Thyroid gland (tissue), 4 donors: ENCODE measurements around the gene OCA2. TPM values are rescaled to one million over a fixed set of nuclear protein-coding genes. Genes with fewer than 3 reads are reported as not detected.

Experiments used
- DNase-seq, 2 donors: peaks; one replicate each; pipeline ENCODE4 v3.0.0-alpha.2; 2019
- H3K27ac ChIP-seq, 3 donors: fragments of 200-600 bp; sonication (generic); 1 replicate in 2 of 3; 2 replicates in 1 of 3; pipeline ENCODE4 v1.5.1; 2016 to 2019; ENCODE audit warnings: mild to moderate bottlenecking in 1 of 3, moderate library complexity in 1 of 3
- H3K27me3 ChIP-seq: fragments of 200-600 bp; sonication (generic); one replicate; pipeline ENCODE4 v1.5.1; 2019
- H3K36me3 ChIP-seq, 2 donors: fragments of 200-600 bp; sonication (generic); one replicate each; pipeline ENCODE4 v1.5.1; 2016 to 2019
- H3K4me1 ChIP-seq, 2 donors: fragments of 200-600 bp; sonication (generic); one replicate each; pipeline ENCODE4 v1.5.1; 2017 to 2019
- H3K4me3 ChIP-seq, 3 donors: fragments of 200-600 bp; sonication (generic); replicated peaks in 1 of 3; 1 replicate in 2 of 3; 2 replicates in 1 of 3; pipeline ENCODE4 v1.5.1; 2016; ENCODE audit warnings: mild to moderate bottlenecking in 1 of 3
- H3K9me3 ChIP-seq: fragments of 200-600 bp; sonication (generic); one replicate; pipeline ENCODE4 v1.5.1; 2017
- CTCF ChIP-seq, 6 experiments: fragments of 200-600 bp in 3 of 6; fragments of 450-650 bp in 3 of 6; sonication (generic) in 3 of 6; IDR thresholded peaks; one replicate each; pipeline ENCODE4 v1.5.1; 2016 to 2019; ENCODE audit warnings: antibody characterized with exemption in 6 of 6, mild to moderate bottlenecking in 2 of 6, inconsistent platforms in 1 of 6, moderate library complexity in 1 of 6
- POLR2A ChIP-seq, 2 donors: fragments of 450-650 bp; IDR thresholded peaks; one replicate each; pipeline ENCODE4 v1.6.1; 2017; ENCODE audit warnings: antibody characterized with exemption in 2 of 2, mild to moderate bottlenecking in 2 of 2, moderate library complexity in 1 of 2
- WGBS, 2 donors: methylation state at CpG; one replicate each; pipeline ENCODE4 v1.1.5; 2017; 5-methylcytosine and 5-hydroxymethylcytosine counted together
- intact Hi-C: fragments of 100-400 bp; cut with DNase I; formaldehyde crosslinking; loops from one replicate; pipeline ENCODE4 v1.15.1; 2023
- total RNA-seq, 4 donors: library from RNA; depleted of rRNA; stranded (reverse); fragments of >200 nt; gene quantifications; one replicate each; pipeline ENCODE4 v1.2.3, GENCODE V29; 2016

OCA2 gene
- total RNA-seq, 4 donors from 2014 or later: 5.5 to 20.5 (median 13.8) TPM

GRCh38 chr15:27885201-27885600 lies 213.9 kb downstream of the OCA2 start:
- H3K36me3 ChIP-seq: no peaks in the 10 kb centered on the region
- no peak overlapping the region for H3K27ac ChIP-seq
- H3K4me1 ChIP-seq: no peaks in the 10 kb centered on the region
- intact Hi-C loops: no loop called here
- H3K27me3 ChIP-seq: no peaks in the 10 kb centered on the region
- TF ChIP-seq POLR2A (IDR thresholded peaks at IDR 0.05) (no peak), CTCF (IDR thresholded peaks at IDR 0.05) (no peak)
- no peaks in the 10 kb centered on the region for H3K9me3 ChIP-seq
- no peak overlapping the region for H3K4me3 ChIP-seq
- no peak for DNase-seq

GRCh38 chr15:27884726-27885125 lies 214.4 kb downstream of the OCA2 start:
- 79 to 82% methylated on average over 4 of the region's 4 CpGs for WGBS, 2 donors
- Histone ChIP-seq H3K9me3 (no peaks in the 10 kb centered on the region), H3K27ac (no peak overlapping the region), H3K36me3 (no peaks in the 10 kb centered on the region), H3K27me3 (no peaks in the 10 kb centered on the region), H3K4me1 (no peaks in the 10 kb centered on the region), H3K4me3 (no peak overlapping the region)
- DNase-seq: no peak
- intact Hi-C loops: no loop called here
- TF ChIP-seq POLR2A (IDR thresholded peaks at IDR 0.05) (no peak), CTCF (IDR thresholded peaks at IDR 0.05) (no peak)

GRCh38 chr15:27878841-27879240 lies 220.3 kb downstream of the OCA2 start:
- Histone ChIP-seq H3K27ac (no peak overlapping the region), H3K4me3 (no peak overlapping the region), H3K4me1 (no peaks in the 10 kb centered on the region), H3K36me3 (no peaks in the 10 kb centered on the region), H3K9me3 (no peaks in the 10 kb centered on the region), H3K27me3 (no peaks in the 10 kb centered on the region)
- WGBS, 2 donors: 72 to 90% methylated on average over 5 of the region's 5 CpGs
- TF ChIP-seq POLR2A (IDR thresholded peaks at IDR 0.05): no peak
- no peak for TF ChIP-seq CTCF (IDR thresholded peaks at IDR 0.05)
- intact Hi-C loops: no loop called here
- DNase-seq: no peak

- no peak overlapping the region for H3K27ac ChIP-seq
- no peaks in the 10 kb centered on the region for H3K9me3 ChIP-seq
- no peaks in the 10 kb centered on the region for H3K27me3 ChIP-seq
- no peak for TF ChIP-seq CTCF (IDR thresholded peaks at IDR 0.05)
- TF ChIP-seq POLR2A (IDR thresholded peaks at IDR 0.05): no peak
- no peaks in the 10 kb centered on the region for H3K4me1 ChIP-seq
- DNase-seq: no peak
- no peaks in the 10 kb centered on the region for H3K36me3 ChIP-seq
- intact Hi-C loops: no loop called here
- no peak overlapping the region for H3K4me3 ChIP-seq
These were observed 225.3 kb downstream of the OCA2 start for GRCh38 chr15:27873828-27874227.

- H3K4me1 ChIP-seq: no peaks in the 10 kb centered on the region
- no peak overlapping the region for H3K27ac ChIP-seq
- H3K36me3 ChIP-seq: no peaks in the 10 kb centered on the region
- H3K4me3 ChIP-seq: no peak overlapping the region
- TF ChIP-seq CTCF (IDR thresholded peaks at IDR 0.05) (no peak), POLR2A (IDR thresholded peaks at IDR 0.05) (no peak)
- WGBS, 2 donors: 87 to 90% methylated on average over 7 of the region's 7 CpGs
- DNase-seq: no peak
- no peaks in the 10 kb centered on the region for H3K27me3 ChIP-seq
- H3K9me3 ChIP-seq: no peaks in the 10 kb centered on the region
- intact Hi-C loops: no loop called here
These were observed 226.1 kb downstream of the OCA2 start for GRCh38 chr15:27873039-27873438.
